ENCODE results near the gene FAM83D. TPM values are rescaled to one million over a fixed set of nuclear protein-coding genes. Genes with fewer than 3 reads are reported as not detected.

FAM83D gene
- total RNA-seq, 1 donor from 2014 or later, result 20.4 TPM

- peaks cover 13% of the 10 kb centered on the region for H3K4me1 ChIP-seq
- H3K27ac ChIP-seq, result no peak overlapping the region
These were observed 44.1 kb downstream of the FAM83D start for GRCh38 chr20:38970302-38970701.

DNA sequence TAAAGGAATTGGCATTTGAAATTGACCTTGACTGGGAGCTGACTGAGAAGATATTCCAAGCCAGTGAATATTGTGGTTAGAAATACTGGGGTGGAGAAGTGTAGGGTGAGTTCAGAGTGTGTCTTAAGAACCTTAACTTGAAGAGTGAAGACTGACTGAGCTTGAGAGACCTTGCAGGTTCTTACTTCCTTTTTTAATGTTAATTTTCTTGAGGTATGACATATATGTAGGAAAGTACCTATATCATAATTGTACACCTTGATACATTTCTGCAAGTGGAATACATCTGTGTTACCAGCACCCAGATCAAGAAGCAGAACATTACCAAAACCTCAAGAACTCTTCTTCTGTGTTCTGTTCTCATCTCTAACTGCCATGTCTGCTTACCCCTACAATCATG, 46.9 kb downstream of the FAM83D start:
- no peaks in the 10 kb centered on the region for H3K9me3 ChIP-seq
- peaks cover 13% of the 10 kb centered on the region for H3K4me1 ChIP-seq
- intact Hi-C loops (cut with DNase I), result no loop called here
- H3K4me3 ChIP-seq, result no peak overlapping the region
- H3K36me3 ChIP-seq, result peaks cover 0 to 39% of the 10 kb centered on the region in 2 donors
- H3K27me3 ChIP-seq, result no peaks in the 10 kb centered on the region
- no peak for DNase-seq (ENCODE audit: extremely low spot score in 2 of 2)
- TF ChIP-seq POLR2AphosphoS5 (IDR thresholded peaks at IDR 0.05; ENCODE audit: insufficient read depth in 1 of 2, low read depth in 1 of 2), result no peak
- TF ChIP-seq, protein P1, sequence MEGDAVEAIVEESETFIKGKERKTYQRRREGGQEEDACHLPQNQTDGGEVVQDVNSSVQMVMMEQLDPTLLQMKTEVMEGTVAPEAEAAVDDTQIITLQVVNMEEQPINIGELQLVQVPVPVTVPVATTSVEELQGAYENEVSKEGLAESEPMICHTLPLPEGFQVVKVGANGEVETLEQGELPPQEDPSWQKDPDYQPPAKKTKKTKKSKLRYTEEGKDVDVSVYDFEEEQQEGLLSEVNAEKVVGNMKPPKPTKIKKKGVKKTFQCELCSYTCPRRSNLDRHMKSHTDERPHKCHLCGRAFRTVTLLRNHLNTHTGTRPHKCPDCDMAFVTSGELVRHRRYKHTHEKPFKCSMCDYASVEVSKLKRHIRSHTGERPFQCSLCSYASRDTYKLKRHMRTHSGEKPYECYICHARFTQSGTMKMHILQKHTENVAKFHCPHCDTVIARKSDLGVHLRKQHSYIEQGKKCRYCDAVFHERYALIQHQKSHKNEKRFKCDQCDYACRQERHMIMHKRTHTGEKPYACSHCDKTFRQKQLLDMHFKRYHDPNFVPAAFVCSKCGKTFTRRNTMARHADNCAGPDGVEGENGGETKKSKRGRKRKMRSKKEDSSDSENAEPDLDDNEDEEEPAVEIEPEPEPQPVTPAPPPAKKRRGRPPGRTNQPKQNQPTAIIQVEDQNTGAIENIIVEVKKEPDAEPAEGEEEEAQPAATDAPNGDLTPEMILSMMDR (IDR thresholded peaks at IDR 0.05), result no peak
- no peak overlapping the region for H3K27ac ChIP-seq

More at GRCh38 chr20:38970302-38970701, 44.1 kb downstream of the FAM83D start:
- Histone ChIP-seq H3K36me3 (peaks cover 0 to 28% of the 10 kb centered on the region in 2 donors), H3K4me3 (no peak overlapping the region), H3K27me3 (no peaks in the 10 kb centered on the region), H3K9me3 (no peaks in the 10 kb centered on the region)
- TF ChIP-seq, protein P1 (IDR thresholded peaks at IDR 0.05), result no peak
- no peak for TF ChIP-seq POLR2AphosphoS5 (IDR thresholded peaks at IDR 0.05; ENCODE audit: insufficient read depth in 1 of 2, low read depth in 1 of 2)
- no peak for TF ChIP-seq POLR2A (IDR thresholded peaks at IDR 0.05)
- no peak for DNase-seq (ENCODE audit: extremely low spot score in 2 of 2)
- intact Hi-C loops (cut with DNase I), result no loop called here

DNA sequence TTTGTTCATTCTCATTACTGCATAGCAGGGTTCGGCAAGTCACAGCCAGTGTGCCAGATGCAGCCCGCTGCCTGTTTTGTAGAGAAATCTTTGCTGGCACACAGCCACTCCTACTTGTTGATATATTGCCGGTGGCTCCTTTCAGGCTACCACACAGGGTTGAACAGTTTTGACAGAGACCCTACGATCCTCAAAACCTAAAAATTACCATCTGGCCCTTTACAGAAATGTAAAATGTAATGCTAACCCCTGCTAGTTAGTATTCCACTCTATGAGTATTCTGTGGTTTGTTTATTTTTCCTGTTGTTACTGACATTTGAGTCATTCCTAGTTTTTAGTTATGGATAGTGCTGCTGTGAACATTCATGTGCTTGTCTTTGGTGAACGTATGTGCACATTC, 47.4 kb downstream of the FAM83D start:
- no peak overlapping the region for H3K27ac ChIP-seq
- TF ChIP-seq, protein P1 (IDR thresholded peaks at IDR 0.05), result no peak
- TF ChIP-seq POLR2AphosphoS5 (IDR thresholded peaks at IDR 0.05; ENCODE audit: insufficient read depth in 1 of 2, low read depth in 1 of 2), result no peak
- TF ChIP-seq POLR2A (IDR thresholded peaks at IDR 0.05), result no peak
- H3K36me3 ChIP-seq, result peaks cover 0 to 40% of the 10 kb centered on the region in 2 donors
- DNase-seq (ENCODE audit: extremely low spot score in 2 of 2), result no peak
- H3K9me3 ChIP-seq, result no peaks in the 10 kb centered on the region
- H3K4me1 ChIP-seq, result peaks cover 13% of the 10 kb centered on the region
- intact Hi-C loops (cut with DNase I), result no loop called here
- no peaks in the 10 kb centered on the region for H3K27me3 ChIP-seq
- no peak overlapping the region for H3K4me3 ChIP-seq

DNA sequence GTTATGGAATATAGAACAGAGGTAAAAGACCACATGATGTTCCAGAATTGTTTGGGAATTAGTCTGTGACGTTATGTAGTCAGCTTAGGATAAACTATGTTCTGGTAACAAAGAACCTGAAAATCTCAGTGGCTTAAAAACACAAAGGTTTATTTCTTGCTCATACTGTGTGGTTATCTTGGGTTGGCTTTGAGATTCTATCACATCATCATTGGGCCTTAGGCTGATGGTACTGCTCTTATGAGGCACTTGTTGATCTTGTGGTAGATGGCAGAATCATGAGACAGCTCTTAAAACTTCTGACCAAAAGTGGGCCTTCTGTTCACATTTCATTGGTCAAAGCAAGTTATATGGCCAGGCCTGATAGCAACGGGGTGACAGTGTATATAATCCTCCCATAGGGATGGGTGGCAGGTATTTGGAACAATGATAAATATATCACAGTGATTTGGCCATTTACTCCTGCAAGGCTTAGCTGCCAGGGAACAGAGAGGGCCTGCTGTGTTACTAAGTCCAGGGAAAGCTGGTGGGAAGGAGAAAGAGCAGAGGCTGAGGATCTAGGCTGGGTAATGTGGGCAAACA, 49.4 kb downstream of the FAM83D start:
- intact Hi-C loops (cut with DNase I), result no loop called here
- Histone ChIP-seq H3K4me3 (no peak overlapping the region), H3K9me3 (no peaks in the 10 kb centered on the region), H3K36me3 (peaks cover 0 to 24% of the 10 kb centered on the region in 2 donors), H3K27ac (no peak overlapping the region), H3K4me1 (peaks cover 13% of the 10 kb centered on the region), H3K27me3 (no peaks in the 10 kb centered on the region)
- TF ChIP-seq, protein P1 (IDR thresholded peaks at IDR 0.05), result no peak
- no peak for TF ChIP-seq POLR2A (IDR thresholded peaks at IDR 0.05)
- TF ChIP-seq POLR2AphosphoS5 (IDR thresholded peaks at IDR 0.05; ENCODE audit: insufficient read depth in 1 of 2, low read depth in 1 of 2), result no peak
- no peak for DNase-seq (ENCODE audit: extremely low spot score in 2 of 2)

DNA sequence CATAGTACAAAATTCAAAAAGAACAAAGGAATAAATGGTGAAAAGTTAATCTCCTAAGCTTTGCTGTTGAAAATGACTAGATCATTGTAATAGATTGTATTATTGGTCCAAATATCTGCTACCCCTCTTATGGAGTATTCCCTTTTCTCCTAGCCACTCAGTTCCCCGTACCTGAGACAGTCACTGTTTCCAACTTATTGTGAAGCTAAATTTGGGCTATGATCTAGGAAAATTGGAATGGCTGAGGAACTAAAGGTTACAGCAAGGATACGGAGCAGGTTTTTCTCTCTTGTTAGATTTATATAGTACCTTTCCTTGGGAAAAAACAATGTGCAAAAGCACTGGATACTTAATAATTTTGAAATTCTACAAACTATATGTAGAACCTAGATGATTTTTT, 53.2 kb downstream of the FAM83D start:
- Histone ChIP-seq H3K36me3 (peaks cover 0 to 12% of the 10 kb centered on the region in 2 donors), H3K4me3 (no peak overlapping the region), H3K4me1 (no peaks in the 10 kb centered on the region), H3K9me3 (no peaks in the 10 kb centered on the region), H3K27me3 (no peaks in the 10 kb centered on the region), H3K27ac (no peak overlapping the region)
- TF ChIP-seq, protein P1 (IDR thresholded peaks at IDR 0.05), result no peak
- no peak for TF ChIP-seq POLR2A (IDR thresholded peaks at IDR 0.05)
- no peak for DNase-seq (ENCODE audit: extremely low spot score in 2 of 2)
- intact Hi-C loops (cut with DNase I), result no loop called here

Data from vagina (tissue), 2 donors.